H9 (cell line): ENCODE data around the gene ARHGAP10. TPM values are rescaled to one million over a fixed set of nuclear protein-coding genes. Genes with fewer than 3 reads are reported as not detected.

Experiments used
- DNase-seq: peaks from one replicate; pipeline ENCODE4 v3.0.0-alpha.2; 2017
- H2AFZ ChIP-seq: one replicate; pipeline ENCODE4 v1.6.1; 2013; ENCODE audit warnings: mild to moderate bottlenecking, low read length, control low read depth, moderate library complexity
- H2AK5ac ChIP-seq: 2 replicates; pipeline ENCODE4 v1.6.1; 2013; ENCODE audit warnings: low read length, control low read depth, mixed read lengths; ENCODE audit not compliant: insufficient read length
- H2BK120ac ChIP-seq: one replicate; pipeline ENCODE4 v1.6.1; 2013; ENCODE audit warnings: low read depth, mild to moderate bottlenecking, low read length, control low read depth, inconsistent platforms; ENCODE audit not compliant: poor library complexity, severe bottlenecking
- H2BK12ac ChIP-seq: 2 replicates; pipeline ENCODE4 v1.6.1; 2013; ENCODE audit warnings: low read length, control low read depth, mixed read lengths, low read depth; ENCODE audit not compliant: insufficient read length
- H2BK15ac ChIP-seq: 2 replicates; pipeline ENCODE4 v1.6.1; 2013; ENCODE audit warnings: low read depth, low read length, control low read depth
- H2BK20ac ChIP-seq: one replicate; pipeline ENCODE4 v1.6.1; 2013; ENCODE audit warnings: low read depth, mild to moderate bottlenecking, low read length, control low read depth, inconsistent platforms; ENCODE audit not compliant: poor library complexity, severe bottlenecking
- H2BK5ac ChIP-seq: 2 replicates; pipeline ENCODE4 v1.6.1; 2013; ENCODE audit warnings: low read length, control low read depth, mixed read lengths; ENCODE audit not compliant: insufficient read length
- H3K14ac ChIP-seq: 2 replicates; pipeline ENCODE4 v1.6.1; 2013; ENCODE audit warnings: low read length, control low read depth; ENCODE audit not compliant: insufficient read depth
- H3K18ac ChIP-seq: 2 replicates; pipeline ENCODE4 v1.6.1; 2013; ENCODE audit warnings: low read depth, mild to moderate bottlenecking, mixed read lengths, low read length, control low read depth; ENCODE audit not compliant: insufficient read length
- H3K23ac ChIP-seq: 2 replicates; pipeline ENCODE4 v1.6.1; 2013; ENCODE audit warnings: low read length, control low read depth, mixed read lengths, low read depth; ENCODE audit not compliant: insufficient read length
- H3K23me2 ChIP-seq: 2 replicates; pipeline ENCODE4 v1.6.1; 2013; ENCODE audit warnings: low read depth, mild to moderate bottlenecking, mixed read lengths, low read length, control low read depth; ENCODE audit not compliant: insufficient read length, poor library complexity, severe bottlenecking
- H3K27ac ChIP-seq: 2 replicates; pipeline ENCODE4 v1.5.1; 2013; ENCODE audit warnings: low read length, control low read depth, mixed read lengths, low read depth; ENCODE audit not compliant: insufficient read length
- H3K27me3 ChIP-seq: 2 replicates; pipeline ENCODE4 v1.6.1; 2013; ENCODE audit warnings: low read length, control low read depth, inconsistent platforms; ENCODE audit not compliant: insufficient read depth
- H3K4ac ChIP-seq: 2 replicates; pipeline ENCODE4 v1.6.1; 2013; ENCODE audit warnings: low read depth, mild to moderate bottlenecking, control low read depth, inconsistent platforms, low read length, moderate library complexity
- H3K4me1 ChIP-seq: 2 replicates; pipeline ENCODE4 v1.6.1; 2013; ENCODE audit warnings: low read length, control low read depth, inconsistent platforms; ENCODE audit not compliant: insufficient read depth
- H3K4me2 ChIP-seq: 2 replicates; pipeline ENCODE4 v1.6.1; 2013; ENCODE audit warnings: low read length, control low read depth, mixed read lengths; ENCODE audit not compliant: insufficient read length, insufficient read depth
- H3K56ac ChIP-seq: 2 replicates; pipeline ENCODE4 v1.6.1; 2013; ENCODE audit warnings: low read depth, mild to moderate bottlenecking, mixed read lengths, low read length, control low read depth; ENCODE audit not compliant: insufficient read length
- H3K79me1 ChIP-seq: 2 replicates; pipeline ENCODE4 v1.6.1; 2013; ENCODE audit warnings: low read depth, mild to moderate bottlenecking, moderate library complexity, low read length, control low read depth, inconsistent platforms; ENCODE audit not compliant: insufficient read depth, poor library complexity, severe bottlenecking
- H3K79me2 ChIP-seq: 2 replicates; pipeline ENCODE4 v1.6.1; 2013; ENCODE audit warnings: low read length, control low read depth, inconsistent platforms; ENCODE audit not compliant: insufficient read depth
- H3K9ac ChIP-seq: 2 replicates; pipeline ENCODE4 v1.6.1; 2013; ENCODE audit warnings: low read length, control low read depth, mixed read lengths; ENCODE audit not compliant: insufficient read length; ENCODE audit errors: extremely low read depth
- H3K9me3 ChIP-seq: one replicate; pipeline ENCODE4 v1.6.1; 2013; ENCODE audit warnings: low read depth, low read length, inconsistent platforms; ENCODE audit not compliant: control insufficient read depth
- H3T11ph ChIP-seq: one replicate; pipeline ENCODE4 v1.6.1; 2013; ENCODE audit warnings: mild to moderate bottlenecking, low read length, control low read depth, inconsistent platforms
- H4K20me1 ChIP-seq: one replicate; pipeline ENCODE4 v1.6.1; 2013; ENCODE audit not compliant: control insufficient read depth, insufficient read length, insufficient read depth
- H4K5ac ChIP-seq: 2 replicates; pipeline ENCODE4 v1.6.1; 2013; ENCODE audit warnings: low read depth, mild to moderate bottlenecking, mixed read lengths, low read length, control low read depth; ENCODE audit not compliant: insufficient read length
- H4K8ac ChIP-seq: replicated peaks from 2 replicates; pipeline ENCODE4 v1.6.1; 2013; ENCODE audit warnings: low read length, control low read depth, mixed read lengths, low read depth; ENCODE audit not compliant: insufficient read length
- H4K91ac ChIP-seq: 2 replicates; pipeline ENCODE4 v1.6.1; 2013; ENCODE audit warnings: low read depth, mild to moderate bottlenecking, moderate library complexity, mixed read lengths, low read length, control low read depth; ENCODE audit not compliant: insufficient read length
- H3K27ac Mint-ChIP-seq, 3 experiments: 2 replicates in 2 of 3; 3 replicates in 1 of 3; pipeline ENCODE4 v1.8.0; 2020 to 2021; ENCODE audit warnings: mixed read lengths in 3 of 3, mild to moderate bottlenecking in 1 of 3, moderate library complexity in 1 of 3
- H3K27me3 Mint-ChIP-seq: 2 replicates; pipeline ENCODE4 v1.8.0; 2021; ENCODE audit warnings: low read depth, mild to moderate bottlenecking, moderate library complexity, mixed read lengths
- H3K36me3 Mint-ChIP-seq, 3 experiments: 2 replicates in 2 of 3; 3 replicates in 1 of 3; pipeline ENCODE4 v1.8.0; 2020 to 2021; ENCODE audit warnings: low read depth in 3 of 3, mixed read lengths in 3 of 3; ENCODE audit not compliant: insufficient read depth in 1 of 3
- H3K4me1 Mint-ChIP-seq, 2 experiments: 2 replicates each; pipeline ENCODE4 v1.8.0; 2020; ENCODE audit warnings: mixed read lengths in 2 of 2
- H3K4me3 Mint-ChIP-seq, 2 experiments: 2 replicates in 1 of 2; 3 replicates in 1 of 2; pipeline ENCODE4 v1.8.0; 2020 to 2021; ENCODE audit warnings: mild to moderate bottlenecking in 2 of 2, mixed read lengths in 2 of 2, moderate library complexity in 1 of 2
- H3K9me3 Mint-ChIP-seq, 2 experiments: 2 replicates in 1 of 2; 3 replicates in 1 of 2; pipeline ENCODE4 v1.8.0; 2020; ENCODE audit warnings: mild to moderate bottlenecking in 2 of 2, mixed read lengths in 2 of 2, moderate library complexity in 1 of 2
- WGBS: extraction: QIAGEN DNeasy Blood & Tissue Kit; methylation state at CpG from one replicate; pipeline ENCODE4 v1.1.7; 2013; ENCODE audit warnings: missing lambda C conversion rate, low lambda C conversion rate, mixed read lengths; ENCODE audit not compliant: insufficient read length; ENCODE audit errors: extremely low coverage; 5-methylcytosine and 5-hydroxymethylcytosine counted together
- total RNA-seq: library from RNA; stranded (reverse); gene quantifications from 2 replicates; pipeline ENCODE4 v1.2.1, GENCODE V29; 2021
- TF ChIP-seq, protein P1 (sequence below): fragments of 200-600 bp; sonication (generic); conservative IDR thresholded peaks from 3 replicates; pipeline ENCODE4 v1.8.0; 2021; ENCODE audit warnings: antibody characterized with exemption, mild to moderate bottlenecking

ARHGAP10 gene
- total RNA-seq, 1 experiment from 2014 or later = 7.8 TPM

DNA sequence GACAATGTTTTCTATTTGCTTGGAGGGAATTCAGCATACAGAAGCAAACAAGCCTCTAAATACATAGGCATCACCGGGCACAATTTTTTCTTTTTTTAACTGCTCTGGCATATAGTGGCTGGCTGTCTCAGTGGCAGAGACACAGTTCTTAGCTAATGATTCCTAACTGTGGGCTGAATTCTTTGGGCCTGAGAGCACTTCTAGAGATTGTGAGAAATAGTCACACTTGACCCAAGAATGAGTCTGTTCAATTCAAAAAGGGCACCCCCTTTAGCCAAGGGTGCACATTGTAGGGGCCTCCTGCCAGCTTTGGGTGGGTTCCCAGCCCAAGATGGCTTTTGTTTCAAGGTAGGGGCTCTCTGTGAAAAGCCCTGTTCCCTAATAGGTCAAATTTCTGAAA, 345.7 kb downstream of the ARHGAP10 start:
- H3K23ac ChIP-seq = no peak overlapping the region
- H3K4me2 ChIP-seq = no peak overlapping the region
- no peaks in the 10 kb centered on the region for H4K20me1 ChIP-seq
- Mint-ChIP-seq H3K9me3 (peaks cover 29 to 36% of the 10 kb centered on the region in 2 experiments), H3K4me3 (no peak overlapping the region), H3K27ac (no peak overlapping the region), H3K36me3 (peaks cover 19 to 38% (median 34%) of the 10 kb centered on the region in 3 experiments), H3K27me3 (no peaks in the 10 kb centered on the region), H3K4me1 (no peaks in the 10 kb centered on the region)
- H4K5ac ChIP-seq = no peak overlapping the region
- H2AK5ac ChIP-seq = no peak overlapping the region
- no peak overlapping the region for H4K91ac ChIP-seq
- H4K8ac ChIP-seq = no peak overlapping the region
- no CpG with 5 or more reads among the region's 1 CpG for WGBS
- TF ChIP-seq, protein P1, sequence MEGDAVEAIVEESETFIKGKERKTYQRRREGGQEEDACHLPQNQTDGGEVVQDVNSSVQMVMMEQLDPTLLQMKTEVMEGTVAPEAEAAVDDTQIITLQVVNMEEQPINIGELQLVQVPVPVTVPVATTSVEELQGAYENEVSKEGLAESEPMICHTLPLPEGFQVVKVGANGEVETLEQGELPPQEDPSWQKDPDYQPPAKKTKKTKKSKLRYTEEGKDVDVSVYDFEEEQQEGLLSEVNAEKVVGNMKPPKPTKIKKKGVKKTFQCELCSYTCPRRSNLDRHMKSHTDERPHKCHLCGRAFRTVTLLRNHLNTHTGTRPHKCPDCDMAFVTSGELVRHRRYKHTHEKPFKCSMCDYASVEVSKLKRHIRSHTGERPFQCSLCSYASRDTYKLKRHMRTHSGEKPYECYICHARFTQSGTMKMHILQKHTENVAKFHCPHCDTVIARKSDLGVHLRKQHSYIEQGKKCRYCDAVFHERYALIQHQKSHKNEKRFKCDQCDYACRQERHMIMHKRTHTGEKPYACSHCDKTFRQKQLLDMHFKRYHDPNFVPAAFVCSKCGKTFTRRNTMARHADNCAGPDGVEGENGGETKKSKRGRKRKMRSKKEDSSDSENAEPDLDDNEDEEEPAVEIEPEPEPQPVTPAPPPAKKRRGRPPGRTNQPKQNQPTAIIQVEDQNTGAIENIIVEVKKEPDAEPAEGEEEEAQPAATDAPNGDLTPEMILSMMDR = no peak
- no peak overlapping the region for H3K9ac ChIP-seq
- no peak overlapping the region for H3K56ac ChIP-seq
- H3K79me1 ChIP-seq = no peaks in the 10 kb centered on the region
- H2BK5ac ChIP-seq = no peak overlapping the region
- no peaks in the 10 kb centered on the region for H3K4me1 ChIP-seq
- H3K23me2 ChIP-seq = no peaks in the 10 kb centered on the region
- no peak overlapping the region for H3K14ac ChIP-seq
- no peak overlapping the region for H2BK20ac ChIP-seq
- peaks cover 14% of the 10 kb centered on the region for H3K9me3 ChIP-seq
- H2BK15ac ChIP-seq = no peak overlapping the region
- H3K27ac ChIP-seq = no peak overlapping the region
- H2BK120ac ChIP-seq = no peak overlapping the region
- H3K27me3 ChIP-seq = no peaks in the 10 kb centered on the region
- no peak overlapping the region for H2AFZ ChIP-seq
- DNase-seq = no peak
- no peaks in the 10 kb centered on the region for H3K79me2 ChIP-seq
- no peak overlapping the region for H3T11ph ChIP-seq
- H2BK12ac ChIP-seq = no peak overlapping the region
- H3K4ac ChIP-seq = no peak overlapping the region
- no peak overlapping the region for H3K18ac ChIP-seq
